Activated T-cell treated with anti-CD3 and anti-CD28 coated beads for 24 hours (primary cell): ENCODE results near the gene COL4A1.

Experiments
- DNase-seq: peaks from one replicate; pipeline ENCODE4 v3.0.0-alpha.2; 2020; ENCODE audit warnings: low read depth

Gene COL4A1

DNA sequence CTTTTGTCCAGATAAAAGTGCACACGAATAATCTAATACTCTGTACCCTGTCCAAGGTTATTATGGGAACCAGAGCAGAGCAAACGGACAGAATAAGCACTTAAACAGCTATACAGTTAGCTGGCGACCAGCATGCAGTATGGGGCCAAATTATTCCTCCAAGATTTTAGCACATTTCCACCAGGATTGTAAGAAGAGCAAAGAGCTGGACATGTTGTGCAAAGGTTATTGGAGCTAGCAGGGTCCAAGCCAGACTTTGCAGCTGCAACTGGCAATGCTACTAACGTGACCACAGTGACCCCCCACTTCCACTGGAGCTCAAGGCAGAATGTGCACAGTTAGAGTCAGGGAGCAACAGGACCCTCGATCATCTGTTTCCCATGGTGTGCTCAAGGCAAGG, 89.9 kb downstream of the COL4A1 start:
- DNase-seq = no peak

DNA sequence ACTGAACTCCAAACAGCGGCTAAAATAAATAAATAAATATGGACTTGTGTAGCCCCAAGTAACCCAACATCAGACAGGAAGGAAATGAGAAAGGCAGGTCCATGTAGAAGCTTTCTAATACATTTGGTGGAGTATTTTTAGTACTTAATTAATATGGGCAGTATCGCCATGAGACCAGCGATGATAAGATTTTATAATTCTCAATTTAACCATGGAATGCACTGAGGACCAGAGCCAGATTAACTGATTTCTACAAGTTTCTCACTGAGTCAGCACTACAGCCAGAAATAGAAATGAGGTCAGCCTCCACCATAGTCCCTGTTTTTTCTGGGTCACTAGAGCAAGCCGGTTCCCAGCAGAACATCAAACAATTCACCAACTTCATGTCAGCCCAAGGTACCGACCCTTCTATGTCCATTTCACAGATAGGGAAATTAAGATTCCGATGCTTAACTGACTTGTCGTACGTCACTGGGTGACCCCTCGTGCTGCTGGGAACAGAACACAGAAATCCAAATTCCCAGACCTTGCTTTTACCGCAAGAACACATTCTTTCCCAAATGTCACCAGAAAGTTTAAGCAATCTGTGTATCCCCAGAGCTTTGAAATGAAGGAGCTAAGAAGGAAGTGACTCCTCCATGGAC, 90.4 kb downstream of the COL4A1 start:
- DNase-seq = no peak

DNA sequence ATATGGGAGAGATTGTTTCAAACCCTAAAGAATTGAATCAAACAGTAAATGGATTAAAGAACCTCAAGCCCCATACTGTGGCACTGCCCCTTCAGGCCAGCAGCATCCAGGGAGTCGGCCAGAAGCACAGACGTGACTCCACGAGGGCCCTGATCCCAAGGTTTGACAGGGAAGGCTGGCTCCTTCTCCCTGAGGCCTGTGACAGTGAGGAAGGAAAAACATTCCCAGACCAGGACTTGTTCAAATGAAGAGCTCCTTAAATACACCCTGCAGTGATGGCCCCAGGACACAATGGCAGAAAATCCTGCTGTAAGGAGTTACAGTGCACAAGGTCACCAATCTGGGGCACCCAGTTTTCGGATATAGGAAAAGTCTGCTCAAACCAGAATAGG, 91.0 kb downstream of the COL4A1 start:
- DNase-seq = no peak

DNA sequence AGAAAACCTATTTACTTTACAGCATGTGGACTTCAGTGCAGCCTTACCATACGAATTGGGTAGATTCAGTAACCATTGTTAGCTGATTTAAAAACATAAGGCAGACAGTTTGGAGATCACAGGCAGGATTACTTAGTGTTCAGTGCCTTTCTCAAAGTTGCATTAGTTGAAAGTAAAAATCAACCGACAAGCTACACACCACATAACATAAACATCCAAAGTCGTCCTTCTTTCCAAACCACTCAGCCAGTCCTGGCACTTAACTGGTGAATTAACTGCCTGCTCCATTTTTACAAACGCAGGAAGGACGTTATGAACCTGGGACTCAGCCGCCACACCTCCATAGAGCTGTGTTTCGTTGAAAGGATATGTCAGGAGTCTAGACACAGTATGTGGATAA, 91.4 kb downstream of the COL4A1 start:
- DNase-seq = no peak

DNA sequence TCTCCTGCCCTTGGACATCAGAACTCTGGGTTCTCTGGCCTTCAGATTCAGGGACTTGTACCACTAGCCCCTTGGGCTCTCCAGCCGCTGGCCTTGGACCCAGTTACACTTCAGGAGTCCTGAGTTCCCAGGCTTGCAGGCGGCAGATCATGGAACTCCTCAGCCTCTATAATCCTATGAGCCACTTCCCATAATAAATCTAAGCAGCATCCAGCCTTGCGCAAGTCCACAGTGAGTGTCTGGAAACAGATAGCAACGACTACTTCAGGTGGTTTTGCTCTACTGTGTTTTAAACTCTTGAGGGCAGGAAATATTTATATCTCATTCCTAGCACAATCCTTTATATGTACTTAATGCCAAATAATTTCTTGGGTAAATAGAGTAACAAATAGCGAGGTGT, 92.3 kb downstream of the COL4A1 start:
- DNase-seq = no peak

DNA sequence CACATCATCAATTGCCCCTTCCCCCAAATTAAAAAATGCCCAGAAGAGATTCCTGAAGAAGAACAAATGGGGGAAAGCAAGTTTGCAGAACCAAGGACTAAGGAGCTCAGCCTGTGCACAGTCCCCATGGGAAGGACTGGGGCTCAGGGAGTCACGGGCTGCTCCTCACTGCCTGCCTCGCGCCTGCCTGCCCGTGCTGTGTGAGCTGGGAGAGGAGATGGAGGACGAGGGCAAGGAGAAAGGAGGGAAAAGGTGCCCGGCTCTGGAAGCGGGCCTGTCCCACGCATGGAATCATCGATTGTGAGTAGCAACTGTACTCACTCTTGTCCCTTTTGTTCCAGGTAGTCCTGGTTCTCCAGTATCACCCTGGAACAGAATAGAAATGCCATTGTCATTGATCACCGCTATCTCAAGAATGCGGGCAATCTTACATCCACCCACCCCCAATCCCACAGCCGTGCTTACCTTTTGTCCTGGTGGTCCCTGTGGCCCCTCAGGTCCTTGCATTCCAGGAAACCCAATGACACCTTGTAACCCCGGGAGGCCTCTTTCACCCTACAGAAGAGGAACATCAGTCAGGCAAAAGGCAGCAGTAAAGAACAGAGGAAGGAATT, 93.4 kb downstream of the COL4A1 start:
- DNase-seq = no peak

DNA sequence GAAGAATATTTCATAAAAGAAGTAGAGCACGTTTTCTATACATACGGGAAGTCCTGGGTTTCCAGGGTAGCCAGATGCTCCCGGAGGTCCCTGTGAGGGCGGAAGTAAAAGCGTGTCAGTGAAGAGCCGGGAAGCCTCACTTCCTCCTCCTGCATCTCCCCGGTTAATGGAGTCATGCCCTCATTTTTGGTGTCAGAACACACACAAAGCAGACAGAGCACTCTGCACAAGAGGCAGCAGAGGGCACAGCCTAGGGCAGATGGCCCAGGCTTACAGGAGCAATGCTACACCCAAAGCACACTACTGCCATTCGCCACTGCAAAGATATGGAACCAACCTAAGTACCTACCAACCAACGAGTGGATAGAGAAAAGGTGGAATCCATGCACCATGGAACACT, 94.4 kb downstream of the COL4A1 start:
- DNase-seq = no peak

DNA sequence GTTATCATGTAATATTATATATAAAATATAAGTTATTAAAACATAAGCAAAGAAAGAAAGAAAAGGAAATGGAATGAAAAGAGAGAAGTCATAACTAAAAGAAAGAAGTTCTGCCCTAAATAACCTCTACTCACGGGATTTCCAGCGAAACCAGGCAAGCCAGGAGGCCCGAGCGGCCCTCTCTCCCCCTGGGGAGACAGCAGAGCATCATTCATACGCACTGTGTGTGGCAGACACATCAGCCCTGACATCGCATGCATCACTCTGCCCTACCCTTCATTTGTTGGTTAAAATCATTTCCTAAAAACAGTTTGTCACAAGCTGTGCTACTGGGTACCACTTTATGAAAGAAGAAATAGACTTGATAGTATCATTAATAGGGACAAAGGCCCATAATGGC, 95.2 kb downstream of the COL4A1 start:
- DNase-seq = no peak

DNA sequence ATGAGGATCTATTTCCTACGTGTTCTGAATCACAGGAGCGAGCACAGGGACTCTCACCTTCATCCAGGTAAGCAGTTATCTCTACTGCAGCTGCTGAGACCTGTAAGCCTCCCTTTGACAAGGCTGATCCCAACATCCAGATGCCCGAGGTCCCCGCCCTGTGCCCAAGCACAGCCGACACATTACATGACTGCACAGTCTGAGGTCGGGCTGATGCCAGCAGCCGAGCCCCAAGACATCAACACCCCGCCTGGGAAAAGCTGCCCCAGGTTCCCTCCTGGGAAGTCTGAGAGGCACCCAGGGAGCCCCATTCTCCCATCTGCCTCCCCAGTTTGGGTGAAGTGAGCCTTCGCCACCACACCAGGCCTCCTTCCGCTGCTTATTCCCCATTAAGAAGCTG, 95.9 kb downstream of the COL4A1 start:
- no peak for DNase-seq

DNA sequence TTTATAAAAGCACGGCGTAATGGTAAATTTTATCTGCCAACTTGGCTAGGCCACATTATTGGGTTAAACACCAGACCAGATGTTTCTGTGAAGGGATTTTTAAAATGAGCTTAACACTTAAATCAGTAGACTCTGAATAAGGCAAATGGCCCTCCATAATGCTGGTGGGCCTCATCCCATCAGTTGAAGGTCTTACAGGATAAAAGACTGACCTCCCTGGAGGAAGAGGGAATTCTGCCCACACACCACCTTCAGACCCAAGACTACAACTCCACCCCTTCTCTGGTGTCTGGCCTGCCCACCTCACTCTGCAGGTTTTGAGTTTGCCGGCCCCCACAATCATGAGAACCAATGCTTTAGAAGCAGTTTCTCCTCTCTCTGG, 96.4 kb downstream of the COL4A1 start:
- no peak for DNase-seq

DNA sequence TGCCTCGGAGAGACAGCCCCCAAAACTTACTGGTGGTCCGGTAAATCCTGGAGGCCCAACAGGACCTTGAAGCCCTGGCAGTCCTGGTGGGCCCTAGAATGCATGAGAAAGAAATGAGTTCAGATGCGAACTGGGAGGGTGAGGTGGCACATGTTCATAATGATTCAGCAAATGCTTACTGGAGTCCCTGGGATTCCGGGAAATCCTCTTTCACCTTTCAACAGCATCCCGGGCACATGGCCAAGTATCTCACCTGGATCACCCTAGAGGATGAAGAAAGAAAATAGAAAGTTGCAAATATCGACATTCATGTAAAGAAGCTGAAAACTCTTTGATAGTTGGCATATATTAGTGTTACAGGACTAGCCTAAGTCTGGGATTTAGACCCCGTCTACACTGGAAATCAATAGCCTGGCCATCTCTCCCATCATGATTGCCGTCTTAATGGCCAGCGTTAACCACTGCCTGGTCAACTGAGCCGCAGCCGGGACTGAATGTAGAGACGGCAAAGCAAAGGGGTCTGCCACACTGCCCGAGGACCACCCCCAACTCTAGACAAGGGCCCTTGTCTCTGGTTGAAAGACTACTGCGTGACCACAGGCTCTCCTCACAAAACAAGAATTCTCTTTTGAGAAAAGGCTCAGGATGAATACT, 96.9 kb downstream of the COL4A1 start:
- no peak for DNase-seq

DNA sequence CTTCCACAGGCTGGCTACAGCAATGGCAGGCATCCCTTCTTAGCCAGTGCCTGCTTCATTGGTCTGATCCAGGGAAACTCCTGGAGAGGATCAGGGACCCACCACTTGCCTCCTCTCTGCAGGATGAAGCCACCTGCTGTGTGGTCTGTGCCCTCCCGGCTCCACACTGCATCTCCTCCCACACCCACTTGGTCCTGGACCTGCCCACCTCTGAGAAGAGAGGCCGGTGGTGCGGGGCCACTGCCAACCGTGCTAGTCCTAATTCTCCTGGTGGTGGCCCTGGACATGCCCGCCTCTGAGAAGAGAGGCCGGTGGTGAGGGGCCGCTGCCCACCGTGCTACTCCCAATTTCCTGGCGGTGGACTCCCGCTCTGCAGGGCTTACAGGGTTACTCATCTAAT, 98.8 kb downstream of the COL4A1 start:
- no peak for DNase-seq

DNA sequence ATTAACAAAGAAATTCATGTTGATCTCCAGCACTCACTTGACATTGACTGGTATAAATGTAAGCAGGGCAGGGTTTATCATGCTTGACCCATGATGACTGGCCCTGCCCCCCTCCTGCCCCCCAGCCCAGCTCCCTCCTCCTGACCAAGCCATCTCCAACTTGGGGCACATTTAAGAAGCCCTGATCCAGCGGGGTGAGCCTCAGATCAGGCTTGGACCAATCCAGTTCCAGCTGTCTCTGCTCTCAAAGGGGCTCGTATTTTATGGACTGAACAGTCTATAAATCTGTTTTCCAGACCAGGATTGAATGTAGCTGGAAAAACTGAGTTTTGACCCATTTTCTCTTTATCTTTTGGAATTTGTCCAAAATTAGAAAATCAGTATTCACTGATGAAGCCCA, 100.0 kb downstream of the COL4A1 start:
- no peak for DNase-seq

DNA sequence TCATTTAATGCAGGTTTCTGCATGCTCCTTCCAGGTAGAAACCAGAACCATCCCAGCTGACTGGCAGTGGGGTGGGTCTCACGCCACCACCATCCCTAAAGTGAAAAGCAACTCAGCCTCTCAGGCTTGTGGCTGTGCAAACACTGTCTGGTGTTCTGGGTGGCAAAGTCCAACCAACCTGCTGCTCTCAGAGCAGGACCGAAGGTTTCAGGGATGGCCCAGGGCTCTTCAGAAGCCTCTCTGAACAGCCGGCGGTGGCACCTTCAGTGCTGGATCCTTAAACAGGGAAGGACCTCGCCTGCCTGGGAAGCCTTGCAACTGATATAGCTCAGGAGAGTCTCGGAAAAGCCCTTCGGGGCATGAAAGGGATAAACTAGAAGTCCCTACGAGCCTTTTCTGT, 100.8 kb downstream of the COL4A1 start:
- no peak for DNase-seq

DNA sequence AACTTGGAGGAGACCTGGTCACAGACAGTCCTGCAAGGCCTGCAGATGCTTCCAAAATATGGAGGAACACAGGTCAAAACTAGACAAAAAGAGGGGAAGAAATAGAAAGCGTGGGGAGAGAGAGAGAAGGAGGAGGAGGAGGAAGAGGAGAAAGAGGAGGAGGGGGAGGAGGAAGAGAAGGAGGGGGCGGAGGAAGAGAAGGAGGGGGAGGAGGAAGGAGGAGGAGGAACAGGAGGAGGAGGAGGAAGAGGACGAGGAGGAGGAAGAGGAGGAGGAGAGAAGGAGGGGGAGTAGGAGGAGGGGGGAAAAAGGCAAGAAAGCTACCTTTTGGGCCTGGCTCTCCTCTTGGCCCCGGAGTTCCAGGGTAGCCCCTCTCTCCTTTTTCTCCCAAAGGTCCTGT, 105.8 kb downstream of the COL4A1 start:
- no peak for DNase-seq

DNA sequence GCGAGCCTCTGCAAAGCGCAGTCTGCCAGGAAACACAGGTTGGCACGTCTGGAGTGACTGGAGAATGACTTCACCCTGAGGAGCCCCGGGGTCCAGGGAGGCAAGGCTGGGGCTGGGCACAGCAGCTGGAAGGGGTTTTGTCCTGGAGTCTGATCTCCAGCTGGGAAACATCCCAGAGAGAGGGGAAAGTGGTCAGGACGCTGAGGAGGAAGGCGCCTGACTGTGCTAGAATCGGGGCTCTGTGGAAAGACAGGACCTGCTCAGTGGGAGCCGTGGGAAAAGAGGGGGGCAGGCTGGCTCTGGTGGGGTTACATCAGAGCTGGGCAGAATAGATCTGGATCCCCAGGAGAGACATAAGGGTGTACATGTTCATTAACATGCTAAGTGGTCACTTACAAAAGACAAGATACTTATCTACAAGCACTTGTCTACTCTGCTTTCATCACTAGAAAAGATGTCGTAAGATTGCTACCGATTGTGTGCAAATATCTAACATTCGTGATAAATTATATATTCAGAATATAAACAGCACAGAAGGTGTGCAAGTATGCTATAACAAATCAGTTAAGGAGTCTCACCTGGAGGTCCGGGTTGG, 106.6 kb downstream of the COL4A1 start:
- no peak for DNase-seq

DNA sequence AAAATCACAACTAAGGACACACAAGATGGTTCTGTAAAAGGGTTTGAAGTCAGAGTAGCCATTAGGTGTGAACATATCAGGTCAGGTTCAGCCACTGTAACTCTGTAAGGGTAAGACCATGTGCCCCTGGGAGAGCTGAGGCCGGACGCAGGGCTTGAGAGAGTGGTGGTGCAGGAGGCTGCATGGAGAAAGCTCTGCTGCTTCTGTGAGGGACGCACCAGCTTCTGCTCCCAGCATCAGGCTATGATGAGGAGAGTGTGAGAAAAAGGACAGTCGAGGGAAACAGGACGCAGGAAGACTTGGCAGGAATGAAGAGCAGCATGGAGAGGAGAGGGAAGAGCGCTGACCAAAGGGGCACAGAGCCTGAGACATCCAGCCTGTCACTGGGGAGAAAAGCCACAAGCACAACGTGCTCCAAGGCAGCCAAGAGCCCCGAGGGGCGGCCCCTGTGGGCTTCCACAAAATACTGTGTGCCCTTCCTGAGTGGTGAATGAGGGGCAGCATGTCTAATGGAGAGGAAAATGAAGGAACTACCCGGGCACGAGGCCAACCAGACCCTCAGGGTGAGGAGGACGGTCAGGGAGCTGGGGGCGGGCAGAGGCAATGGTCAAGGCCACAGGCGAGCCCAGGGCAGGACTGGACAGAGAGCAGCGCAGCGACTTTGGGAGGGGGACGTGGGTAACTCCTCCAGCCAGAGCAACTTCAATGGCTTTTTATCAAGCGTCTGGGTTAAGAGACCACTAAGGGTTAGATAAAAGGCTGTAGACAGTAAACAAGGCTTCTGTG, 107.7 kb downstream of the COL4A1 start:
- no peak for DNase-seq

DNA sequence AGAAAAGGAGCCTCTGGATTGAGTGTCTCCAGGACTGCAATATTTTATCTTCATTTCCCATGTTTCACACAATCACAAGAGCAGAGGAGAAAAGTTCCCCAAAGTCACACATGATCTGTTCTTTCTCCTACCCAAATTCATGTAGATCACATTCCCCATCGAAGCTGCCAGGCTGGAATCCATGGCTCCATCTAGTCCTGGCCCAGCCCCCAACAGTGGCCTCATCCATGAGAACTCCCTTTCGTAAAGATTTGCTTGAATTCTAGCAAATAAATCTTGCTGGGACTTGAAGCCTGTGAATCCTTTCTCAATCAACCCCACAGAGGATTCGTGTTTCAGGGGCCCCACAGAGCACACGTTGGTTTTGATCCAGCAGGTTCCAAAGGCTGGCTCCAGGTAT, 109.5 kb downstream of the COL4A1 start:
- no peak for DNase-seq

DNA sequence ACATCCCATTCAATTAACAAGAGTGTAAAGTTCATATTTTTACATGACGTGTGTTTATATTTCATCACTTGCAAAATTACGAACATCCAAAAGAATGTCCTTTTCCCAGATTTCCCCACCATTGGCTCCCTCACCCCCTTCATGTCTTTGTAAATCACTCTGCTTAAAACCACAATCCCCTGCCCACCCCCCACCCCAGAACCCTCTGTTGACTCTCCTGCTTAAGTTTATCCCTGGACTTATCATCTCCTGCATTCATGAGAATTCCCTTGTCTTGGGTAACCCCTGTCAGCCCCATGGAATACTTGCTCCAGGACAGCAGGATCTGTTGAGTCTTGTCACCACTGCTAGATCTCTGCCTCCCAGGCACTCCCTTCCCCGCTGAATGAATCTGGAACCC, 109.9 kb downstream of the COL4A1 start:
- no peak for DNase-seq

DNA sequence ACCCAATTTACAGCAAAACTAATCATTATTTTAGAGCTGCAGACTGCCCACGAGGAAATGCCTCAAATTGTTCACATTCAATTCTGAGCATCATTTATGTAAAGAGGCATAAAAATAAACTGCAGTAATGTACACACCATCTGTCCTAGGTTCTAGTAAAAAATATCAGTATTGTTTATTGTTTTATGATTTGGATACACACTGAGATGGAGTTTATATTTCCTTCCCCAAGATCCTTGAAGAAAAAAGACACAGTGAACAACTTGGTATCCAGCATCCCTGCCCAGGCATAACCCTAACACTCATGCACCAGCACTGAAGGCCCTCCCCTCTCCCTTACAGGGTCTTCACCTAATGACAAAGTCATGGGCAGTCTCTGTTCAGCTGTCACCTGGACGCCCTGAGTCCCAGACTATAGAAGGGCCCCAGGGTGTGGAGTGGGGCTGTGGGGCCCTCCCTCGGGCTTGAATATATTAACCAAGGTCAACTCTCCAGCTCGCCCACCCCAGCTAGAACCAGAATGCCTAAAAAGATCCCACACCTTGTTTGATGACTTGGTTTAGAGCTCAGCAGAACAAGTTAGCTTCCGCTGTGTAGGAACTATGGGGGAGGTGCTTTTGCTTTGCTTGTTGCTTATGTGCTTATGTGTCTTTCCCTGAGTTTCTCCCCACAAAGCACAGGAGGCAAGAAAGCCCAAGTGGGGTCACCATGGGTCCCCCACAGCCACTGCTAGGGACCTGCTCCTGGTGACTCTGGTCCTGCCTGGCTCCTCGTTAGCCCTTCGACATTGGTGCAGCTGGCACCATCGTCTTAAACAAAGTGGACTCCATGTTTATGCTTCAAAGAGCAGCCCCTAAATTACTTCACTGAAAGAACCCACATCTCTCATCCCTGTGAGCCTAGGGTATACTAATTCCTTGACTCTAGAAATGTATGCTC, 111.1 kb downstream of the COL4A1 start:
- DNase-seq = no peak

DNA sequence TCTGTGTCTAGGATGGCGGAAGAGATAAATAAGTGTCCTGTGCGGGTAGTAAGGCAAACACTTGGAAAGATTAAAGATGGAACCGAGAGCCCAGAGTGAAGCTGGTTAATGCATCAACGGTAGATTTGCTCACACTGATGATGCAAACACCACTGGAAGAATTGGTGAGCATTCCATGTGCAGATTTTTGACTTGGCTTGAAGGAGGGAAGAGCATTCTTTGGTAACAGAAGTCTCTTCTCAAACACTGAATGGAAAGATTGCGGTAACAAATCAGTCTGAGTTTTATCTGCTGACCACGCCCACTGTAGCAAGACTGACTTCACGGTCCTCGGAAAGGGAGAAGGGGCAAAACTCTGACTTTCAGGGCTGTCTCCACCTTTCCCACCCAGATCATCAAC, 112.5 kb downstream of the COL4A1 start:
- no peak for DNase-seq

DNA sequence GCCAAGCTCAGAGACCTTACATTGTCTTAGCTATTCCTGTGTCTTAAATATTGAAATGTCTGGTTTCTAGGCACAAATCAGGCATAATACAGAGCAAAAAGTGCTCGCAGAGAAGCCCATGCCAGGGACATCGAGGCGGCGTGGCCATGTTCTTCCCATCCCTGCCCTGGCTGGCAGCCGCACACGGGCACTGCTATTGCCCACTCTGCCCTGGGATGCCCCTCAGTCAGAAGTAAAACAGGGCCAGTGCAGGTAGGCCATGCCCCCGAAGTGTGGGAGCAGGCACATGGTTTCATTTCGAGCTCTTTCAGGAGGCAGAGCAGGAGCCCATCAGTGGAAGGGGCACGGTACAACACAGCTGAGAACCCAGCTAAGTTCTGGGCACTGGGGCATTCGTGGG, 113.5 kb downstream of the COL4A1 start:
- no peak for DNase-seq
